ENCODE data around the gene SLC9B1. TPM values are rescaled to one million over a fixed set of nuclear protein-coding genes. Genes with fewer than 3 reads are reported as not detected.

SLC9B1 gene
- polyA plus RNA-seq, 1 of the 3 experiments (the other 2 are of a cell fraction) = 0.21 TPM

- H3K9ac ChIP-seq = no peak overlapping the region
- H3K9me2 ChIP-seq = no peaks in the 10 kb centered on the region
- peaks cover 4% of the 10 kb centered on the region for H3K79me2 ChIP-seq (ENCODE audit: insufficient read depth)
- no peaks in the 10 kb centered on the region for H3F3A ChIP-seq (replicated peaks; ENCODE audit: insufficient read depth)
- no peak overlapping the region for H3K4me2 ChIP-seq
- H3K4me1 ChIP-seq (ENCODE audit: control insufficient read depth in 1 of 2, insufficient read depth in 2 of 2, low read depth in 1 of 2, low read length in 1 of 2) = no peaks in the 10 kb centered on the region
- ChIA-PET POLR2A (no interaction called here), CTCF (interaction anchor here (1.1 kb wide), 1 partner anchor 17 kb away, joined by 3 read pairs; no protein-coding TSS in a partner anchor)
- DNase-seq = no peak
- no peaks in the 10 kb centered on the region for H4K20me1 ChIP-seq (ENCODE audit: insufficient read depth)
- no peak overlapping the region for H3K4me3 ChIP-seq (ENCODE audit: low read depth in 2 of 2, low read length in 1 of 2)
- 100% methylated on average over 2 of the region's 2 CpGs for WGBS (ENCODE audit: low lambda C conversion rate)
- peaks cover 4 to 33% of the 10 kb centered on the region in 2 experiments for H3K36me3 ChIP-seq (replicated peaks in 1 of 2; ENCODE audit: control insufficient read depth in 1 of 2, insufficient read depth in 2 of 2, low read length in 1 of 2)
- TF ChIP-seq EP300 (IDR thresholded peaks at IDR 0.05; ENCODE audit: borderline replicate concordance in 1 of 2, low read depth in 1 of 2, low read length in 1 of 2) = no peak
- TF ChIP-seq CHD2 (IDR thresholded peaks at IDR 0.05; ENCODE audit: low read length, partially characterized antibody) = no peak
- TF ChIP-seq REST (IDR thresholded peaks at IDR 0.05; ENCODE audit: low read depth, low read length) = no peak
- no peak for TF ChIP-seq JUND (IDR thresholded peaks at IDR 0.05)
- TF ChIP-seq NRF1 (IDR thresholded peaks at IDR 0.05; ENCODE audit: low read depth, low read length) = no peak
- TF ChIP-seq NFIC (IDR thresholded peaks at IDR 0.05; ENCODE audit: borderline replicate concordance) = no peak
- TF ChIP-seq ELF1 (IDR thresholded peaks at IDR 0.05) = no peak
- no peak for TF ChIP-seq GABPA (IDR thresholded peaks at IDR 0.05; ENCODE audit: low read depth)
- H3K9me3 ChIP-seq = no peaks in the 10 kb centered on the region
- no peak overlapping the region for H2AFZ ChIP-seq (ENCODE audit: low read depth)
- H3K27me3 ChIP-seq (ENCODE audit: insufficient read depth) = no peaks in the 10 kb centered on the region
- no peak overlapping the region for H3K27ac ChIP-seq (ENCODE audit: low read depth in 2 of 2, low read length in 1 of 2)
Measured at GRCh38 chr4:103060453-103061148, 41.1 kb upstream of the SLC9B1 start.

- Histone ChIP-seq H3K4me1 (ENCODE audit: control insufficient read depth in 1 of 2, insufficient read depth in 2 of 2, low read depth in 1 of 2, low read length in 1 of 2) (peaks cover 0 to 6% of the 10 kb centered on the region in 2 experiments; a peak in 2 of 4 replicates), H3K4me2 (no peak overlapping the region), H3K27me3 (ENCODE audit: insufficient read depth) (no peaks in the 10 kb centered on the region), H3K9me2 (no peaks in the 10 kb centered on the region), H3K9me3 (no peaks in the 10 kb centered on the region), H2AFZ (ENCODE audit: low read depth) (no peak overlapping the region), H4K20me1 (ENCODE audit: insufficient read depth) (no peaks in the 10 kb centered on the region), H3K79me2 (ENCODE audit: insufficient read depth) (no peaks in the 10 kb centered on the region), H3F3A (replicated peaks; ENCODE audit: insufficient read depth) (no peaks in the 10 kb centered on the region), H3K36me3 (replicated peaks in 1 of 2; ENCODE audit: control insufficient read depth in 1 of 2, insufficient read depth in 2 of 2, low read length in 1 of 2) (peaks cover 5 to 12% of the 10 kb centered on the region in 2 experiments), H3K4me3 (ENCODE audit: low read depth in 2 of 2, low read length in 1 of 2) (no peak overlapping the region), H3K9ac (no peak overlapping the region), H3K27ac (ENCODE audit: low read depth in 2 of 2, low read length in 1 of 2) (no peak overlapping the region)
- ChIA-PET CTCF (no interaction called here), POLR2A (no interaction called here)
- 95% methylated on average over 3 of the region's 3 CpGs for WGBS (ENCODE audit: low lambda C conversion rate)
- TF ChIP-seq CTCF (IDR thresholded peaks at IDR 0.05) (no peak), USF1 (IDR thresholded peaks at IDR 0.05; ENCODE audit: borderline replicate concordance, low read depth) (no peak), RFX5 (IDR thresholded peaks at IDR 0.05; ENCODE audit: low read length) (no peak), FOSL2 (IDR thresholded peaks at IDR 0.05; ENCODE audit: borderline replicate concordance, low read depth) (no peak), MAX (IDR thresholded peaks at IDR 0.05; ENCODE audit: low read depth) (no peak), NFIC (IDR thresholded peaks at IDR 0.05; ENCODE audit: borderline replicate concordance) (no peak), MXI1 (IDR thresholded peaks at IDR 0.05; ENCODE audit: low read depth, low read length) (no peak), RAD21 (IDR thresholded peaks at IDR 0.05; ENCODE audit: low read length) (no peak), MEF2A (IDR thresholded peaks at IDR 0.05; ENCODE audit: borderline replicate concordance, low read depth) (no peak)
- no peak for DNase-seq
Measured at GRCh38 chr4:103054030-103054429, 34.5 kb upstream of the SLC9B1 start.
